OCI-LY7 (cell line): ENCODE measurements around the gene ANKRD62.

Experiments
- CTCF ChIP-seq: fragments of 200-600 bp; sonication (generic); conservative IDR thresholded peaks from 2 replicates; pipeline ENCODE4 v1.5.1; 2014; ENCODE audit warnings: mild to moderate bottlenecking, antibody characterized with exemption, low read length, moderate library complexity, mixed read lengths
- EZH2phosphoT487 ChIP-seq: fragments of 200-600 bp; sonication (generic); IDR thresholded peaks from 2 replicates; pipeline ENCODE4 v1.6.1; 2018; ENCODE audit warnings: low read depth, borderline replicate concordance, mild to moderate bottlenecking, mixed run types, antibody characterized with exemption, low read length, moderate library complexity, mixed read lengths

GRCh38 chr18:12046046-12046750, 47.4 kb upstream of the ANKRD62 start:
- TF ChIP-seq CTCF: no peak
- TF ChIP-seq EZH2phosphoT487: no peak
